GM15510 (cell line): ENCODE data around the gene KCTD16.

Source experiments
- POLR2A ChIP-seq: IDR thresholded peaks from 3 replicates; pipeline ENCODE4 v1.6.1; 2011; ENCODE audit warnings: borderline replicate concordance; ENCODE audit not compliant: insufficient read length; ENCODE audit errors: extremely low read depth

The KCTD16 gene

DNA sequence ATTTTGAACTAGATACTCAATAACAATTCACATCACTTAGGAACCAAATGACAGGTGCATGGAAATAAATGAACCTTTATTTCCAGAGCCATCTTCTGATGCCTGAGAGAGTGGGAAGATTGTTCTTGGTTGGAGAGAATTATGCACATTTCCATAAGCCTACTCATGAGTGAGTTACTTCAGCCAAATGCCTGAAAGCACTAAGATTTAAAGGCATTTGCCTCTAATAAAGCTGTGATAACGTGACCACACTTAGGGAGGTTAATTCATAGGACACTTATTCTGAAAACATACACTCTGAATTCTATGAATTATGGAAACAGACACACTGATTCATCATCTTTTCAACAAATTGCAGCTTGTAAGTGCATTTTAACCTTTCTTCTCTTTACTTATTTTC is 40.0 kb downstream of the KCTD16 start:
- TF ChIP-seq POLR2A: no peak

DNA sequence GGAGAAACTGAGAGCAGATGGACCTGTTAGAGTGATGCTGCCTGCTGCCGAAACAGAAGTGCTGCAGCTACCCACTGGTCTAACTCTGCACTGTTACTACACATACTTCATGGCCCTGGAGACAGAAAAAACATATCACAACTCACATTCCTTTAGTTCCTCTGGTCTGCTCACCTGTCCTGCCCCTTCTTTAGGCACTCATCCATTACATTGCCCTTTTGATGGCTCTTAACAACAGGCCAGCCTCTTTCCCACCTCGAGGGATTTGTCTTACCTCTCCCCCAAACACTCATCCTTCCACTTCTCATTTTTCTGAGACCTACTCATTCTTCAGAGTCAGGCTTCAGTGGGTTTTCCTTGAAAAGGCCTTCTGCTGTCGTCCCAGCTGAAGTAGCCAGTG is 49.2 kb downstream of the KCTD16 start:
- no peak for TF ChIP-seq POLR2A

DNA sequence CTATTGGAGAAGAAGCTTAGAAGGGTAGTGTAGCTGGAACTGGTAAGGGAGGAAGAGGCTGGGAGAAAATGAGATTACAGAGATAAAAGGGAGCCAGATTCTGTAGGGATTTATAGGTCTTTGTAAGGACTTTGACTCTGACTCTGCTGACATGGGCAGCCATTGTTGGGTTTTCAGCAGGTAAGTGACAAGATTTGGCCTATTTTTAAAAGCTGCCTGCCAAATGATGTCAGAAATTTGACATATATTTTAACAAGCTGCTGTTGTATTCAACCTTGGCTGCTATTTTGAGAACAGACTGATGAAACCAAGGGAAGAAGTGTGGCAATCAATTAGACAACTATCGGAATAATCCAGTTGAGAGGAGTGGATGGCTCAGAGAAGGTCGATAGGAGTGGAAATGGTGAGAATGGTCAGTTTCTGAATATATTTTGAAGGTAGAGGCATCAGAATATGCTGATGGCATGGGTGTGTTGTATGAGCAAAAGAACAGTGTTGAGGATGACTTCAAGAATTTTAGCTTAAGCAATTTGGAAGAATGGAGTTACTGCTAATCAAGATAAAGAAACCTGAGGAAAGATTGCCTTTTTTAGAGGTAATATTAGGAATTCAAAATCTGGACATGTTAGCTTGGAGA is 56.8 kb downstream of the KCTD16 start:
- TF ChIP-seq POLR2A: no peak

- TF ChIP-seq POLR2A: no peak
Observed at GRCh38 chr5:144230806-144231205, 60.1 kb downstream of the KCTD16 start.

GRCh38 chr5:144232285-144232684 is 61.6 kb downstream of the KCTD16 start:
- no peak for TF ChIP-seq POLR2A

GRCh38 chr5:144236499-144236898 is 65.8 kb downstream of the KCTD16 start:
- no peak for TF ChIP-seq POLR2A

- no peak for TF ChIP-seq POLR2A
Observed at GRCh38 chr5:144237851-144238250, 67.2 kb downstream of the KCTD16 start.

DNA sequence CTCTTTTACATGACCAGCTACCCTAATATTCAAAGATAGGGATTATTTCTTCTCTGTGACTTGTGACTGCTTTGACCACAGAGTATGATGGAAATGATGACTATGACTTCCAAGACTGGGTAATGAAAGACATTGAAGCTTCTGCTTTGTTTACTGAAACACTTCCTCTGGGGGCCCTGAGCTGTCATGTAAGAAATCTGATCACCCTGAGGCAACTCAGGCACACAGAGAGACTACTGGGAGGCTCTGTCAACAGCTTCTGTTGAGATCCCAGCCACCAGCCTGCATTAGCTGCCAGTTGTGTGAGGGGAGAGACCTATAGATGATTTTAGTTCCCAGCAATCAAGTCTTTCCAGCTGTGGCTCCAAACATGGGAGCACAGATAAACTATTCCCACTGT is 76.5 kb downstream of the KCTD16 start:
- no peak for TF ChIP-seq POLR2A

DNA sequence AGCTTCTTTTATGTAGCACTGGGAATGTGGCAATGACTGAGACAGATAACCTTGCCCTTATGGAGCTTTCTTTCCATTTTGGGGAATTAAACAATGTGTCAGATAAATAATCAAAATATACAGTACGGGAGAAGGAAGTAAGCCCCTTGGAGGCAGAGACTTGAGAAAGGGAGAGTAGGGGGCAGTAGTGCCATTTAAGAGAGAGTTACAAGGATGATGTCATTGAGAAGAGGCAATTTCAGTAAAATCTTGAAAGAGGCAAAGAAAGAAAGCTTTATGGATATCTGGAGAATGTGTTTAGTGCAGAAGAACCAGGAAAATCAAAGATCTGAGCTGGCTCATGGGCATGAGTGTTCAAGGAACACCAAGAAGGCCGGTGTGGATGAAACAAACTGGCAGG is 77.3 kb downstream of the KCTD16 start:
- no peak for TF ChIP-seq POLR2A

DNA sequence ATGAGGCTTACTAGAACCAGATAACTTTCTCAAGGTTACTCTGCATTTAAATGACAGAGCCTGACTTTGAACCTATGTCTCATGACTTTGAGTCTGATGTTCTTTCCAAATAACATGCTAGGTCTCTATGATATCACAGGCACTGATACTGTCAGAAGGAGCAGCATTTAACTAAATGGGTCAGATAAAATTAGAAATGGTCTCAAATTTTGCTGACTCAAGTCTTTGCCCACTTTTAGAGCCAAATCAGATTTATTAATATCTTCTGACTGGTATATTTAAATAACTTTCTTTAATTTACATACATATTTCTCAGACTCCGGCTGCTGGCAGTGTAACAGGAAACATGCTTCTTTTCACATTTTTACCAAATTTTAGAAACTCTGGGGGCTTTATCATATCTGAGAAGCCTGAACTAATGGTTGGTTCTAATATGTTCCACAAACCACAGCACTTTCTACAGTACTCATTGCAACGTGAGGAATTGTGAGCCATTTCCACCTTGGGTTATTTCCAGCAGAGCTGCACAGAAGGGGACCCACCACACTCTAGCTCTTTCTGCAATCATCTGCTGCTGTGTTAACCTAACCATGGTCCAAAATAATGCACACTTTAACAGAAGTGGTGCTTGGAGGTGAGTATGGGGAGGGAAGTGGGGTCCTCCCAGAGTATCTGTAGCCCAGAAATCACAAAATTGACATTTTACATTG is 79.2 kb downstream of the KCTD16 start:
- TF ChIP-seq POLR2A: no peak

DNA sequence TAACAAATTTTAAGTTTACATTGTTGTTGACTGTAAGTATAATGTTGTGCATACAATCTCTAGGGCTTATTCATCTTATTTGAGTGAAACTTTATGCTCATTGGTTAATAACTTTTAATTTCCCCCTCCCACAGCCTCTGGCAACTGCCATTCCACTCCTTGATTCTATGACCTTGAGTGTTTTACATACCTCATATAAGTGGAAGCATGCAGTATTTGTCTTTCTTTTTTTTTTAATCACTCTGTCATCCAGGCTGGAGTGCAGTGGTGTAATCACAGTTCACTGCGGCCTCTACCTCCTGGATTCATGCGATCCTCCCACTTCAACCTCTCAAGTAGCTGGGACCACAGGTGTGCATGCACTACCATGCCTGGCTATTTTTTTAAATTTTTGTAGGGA is 83.9 kb downstream of the KCTD16 start:
- no peak for TF ChIP-seq POLR2A

DNA sequence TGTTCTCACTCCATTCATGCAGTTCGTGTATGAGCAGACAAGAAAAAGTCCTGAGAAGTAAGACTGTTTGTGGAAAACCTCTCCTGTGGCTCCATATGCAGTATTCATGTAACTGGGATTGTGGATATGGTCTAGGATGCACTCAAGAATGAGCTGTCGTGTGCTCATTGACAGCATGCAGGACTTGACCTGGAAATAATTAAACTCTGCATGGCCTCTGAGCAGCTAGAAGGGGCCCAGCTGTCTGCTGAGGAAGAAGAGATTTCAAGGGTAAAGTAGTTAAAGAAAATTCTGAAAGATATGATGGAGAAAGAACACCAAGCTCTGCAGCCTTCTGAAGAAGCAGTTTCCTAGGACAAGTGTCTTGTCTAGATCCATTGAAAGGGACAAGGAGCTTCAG is 89.4 kb downstream of the KCTD16 start:
- no peak for TF ChIP-seq POLR2A

DNA sequence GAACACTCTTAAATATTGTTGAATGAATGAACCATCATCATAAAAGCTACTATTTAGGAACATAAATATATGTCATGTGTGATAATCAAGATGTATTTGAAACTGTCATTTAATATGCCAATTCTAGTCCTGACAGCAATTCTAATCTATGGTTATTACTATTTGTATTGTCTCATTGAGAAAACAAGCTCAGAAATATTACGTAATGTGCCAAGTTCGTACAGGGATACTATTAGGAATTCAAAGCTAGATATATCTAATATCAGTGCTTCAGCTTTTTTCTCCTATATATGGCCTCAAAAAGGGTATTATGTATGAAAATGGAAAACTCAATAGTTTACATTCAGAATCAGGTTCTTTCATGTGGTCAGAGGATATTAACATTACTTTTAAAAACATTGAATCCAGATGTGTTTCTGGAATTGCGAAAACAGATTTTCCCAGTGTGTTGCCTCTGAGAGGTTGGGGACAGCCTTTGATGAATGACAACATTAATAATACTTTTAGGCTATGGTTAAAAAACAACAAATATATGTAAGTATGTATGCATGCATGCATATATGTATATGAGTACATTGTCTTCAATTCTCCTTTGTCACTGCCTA is 95.1 kb downstream of the KCTD16 start:
- no peak for TF ChIP-seq POLR2A

DNA sequence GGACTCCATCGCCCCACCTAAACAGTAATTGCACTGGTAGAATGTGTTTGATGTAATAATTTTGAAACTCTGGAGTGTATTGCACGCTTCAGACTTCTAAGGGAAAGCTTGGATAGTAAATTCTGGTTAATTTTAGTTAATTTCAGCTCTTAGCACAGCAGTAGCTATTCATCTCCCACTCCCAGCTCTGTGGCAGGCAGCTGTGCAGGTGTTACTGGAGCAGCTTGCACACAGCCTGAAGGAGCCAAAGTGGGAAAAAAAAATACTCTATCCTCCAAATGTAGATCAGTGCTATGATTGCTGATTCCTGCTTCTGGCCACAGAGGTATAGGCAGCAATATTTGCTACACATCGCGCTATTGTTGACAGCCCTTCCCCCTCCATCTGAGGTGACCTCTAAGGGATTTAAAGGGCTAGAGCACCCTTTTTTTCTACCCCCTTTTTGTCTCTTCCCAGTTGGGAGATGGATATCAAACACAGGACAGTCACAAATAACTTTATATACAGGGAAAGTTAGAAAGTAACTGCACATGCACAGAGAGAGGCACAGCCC is 97.4 kb downstream of the KCTD16 start:
- no peak for TF ChIP-seq POLR2A

GRCh38 chr5:144273232-144274027 is 102.8 kb downstream of the KCTD16 start:
- no peak for TF ChIP-seq POLR2A

DNA sequence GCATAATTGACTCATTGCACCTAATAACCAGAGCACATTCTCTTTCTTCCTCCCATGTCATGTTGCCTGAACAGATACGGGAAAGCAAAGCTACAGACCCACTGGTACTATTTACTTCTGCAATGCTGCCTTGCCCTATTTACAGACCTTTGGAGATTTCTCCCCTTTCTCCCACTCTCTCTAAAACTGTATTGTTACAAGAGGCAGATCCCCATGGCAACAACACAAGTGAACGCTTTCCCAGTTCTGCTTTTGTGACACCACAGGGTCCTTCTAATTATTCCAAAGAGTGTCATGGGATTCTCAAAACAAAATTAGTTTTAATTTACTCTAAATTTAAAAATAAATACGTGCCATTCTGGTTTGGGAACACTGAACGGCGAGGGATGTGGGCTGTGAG is 104.7 kb downstream of the KCTD16 start:
- TF ChIP-seq POLR2A: no peak
